Measurements from ENCODE around the gene TIMP3.

Gene TIMP3

DNA sequence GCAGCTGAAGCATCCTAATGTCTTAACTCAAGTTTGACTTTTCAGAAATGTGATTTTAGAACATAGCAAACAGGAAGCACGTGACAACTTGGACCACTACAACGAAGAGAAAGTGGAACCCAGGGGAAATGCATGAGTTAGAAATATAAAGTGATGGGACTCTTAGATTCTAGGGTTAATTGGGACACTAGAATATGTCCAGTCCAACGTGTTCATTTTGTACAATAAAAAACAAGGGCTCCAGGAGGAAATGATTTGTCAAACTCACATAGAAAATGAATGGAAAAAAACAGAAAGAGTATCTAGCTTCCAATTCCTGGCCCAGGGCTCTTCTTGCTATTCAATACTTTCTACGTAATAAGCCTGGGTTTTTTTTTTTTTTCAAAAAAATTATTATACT lies 30.7 kb downstream of the TIMP3 start:
- DNase-seq, result no peak

DNA sequence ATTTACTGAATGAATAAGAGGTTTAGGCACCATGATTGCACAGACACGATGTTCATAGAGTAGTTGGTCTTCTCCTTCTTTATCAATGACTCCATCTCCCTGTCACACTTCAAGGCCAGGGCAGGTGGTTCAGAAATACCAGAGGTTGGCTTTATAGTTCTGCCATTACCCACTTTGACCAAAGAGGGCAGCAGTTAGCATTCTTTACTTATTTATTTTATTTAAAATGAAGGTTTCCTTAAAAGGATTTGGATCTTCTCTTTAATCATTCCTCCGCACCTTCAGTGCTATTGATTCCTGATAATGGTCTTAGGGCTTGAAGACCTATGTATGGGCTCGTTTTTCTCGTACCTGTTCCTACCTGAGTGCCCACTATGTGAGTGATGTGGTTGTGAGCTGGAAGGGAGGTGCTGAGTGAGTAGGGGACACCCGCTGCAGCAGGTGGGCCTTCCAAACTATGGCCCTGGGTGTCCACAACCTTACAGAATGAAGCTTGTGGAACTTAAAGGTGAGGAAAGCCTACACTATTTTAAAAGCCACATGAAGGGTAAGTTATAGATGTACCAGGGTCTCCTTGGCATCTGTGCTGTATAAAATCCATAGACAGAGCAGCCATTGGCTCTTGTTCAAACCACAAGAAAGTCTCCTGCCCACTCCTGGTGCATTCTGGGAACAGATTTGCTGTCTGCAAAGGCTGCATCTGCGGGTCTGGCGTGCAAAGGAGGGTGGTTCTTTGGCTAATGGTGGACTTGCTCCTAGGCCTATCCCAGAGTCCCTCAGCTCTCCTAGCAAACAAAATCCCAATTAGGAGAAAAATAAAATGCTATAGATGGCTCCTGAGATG lies 35.0 kb downstream of the TIMP3 start:
- no peak for DNase-seq

DNA sequence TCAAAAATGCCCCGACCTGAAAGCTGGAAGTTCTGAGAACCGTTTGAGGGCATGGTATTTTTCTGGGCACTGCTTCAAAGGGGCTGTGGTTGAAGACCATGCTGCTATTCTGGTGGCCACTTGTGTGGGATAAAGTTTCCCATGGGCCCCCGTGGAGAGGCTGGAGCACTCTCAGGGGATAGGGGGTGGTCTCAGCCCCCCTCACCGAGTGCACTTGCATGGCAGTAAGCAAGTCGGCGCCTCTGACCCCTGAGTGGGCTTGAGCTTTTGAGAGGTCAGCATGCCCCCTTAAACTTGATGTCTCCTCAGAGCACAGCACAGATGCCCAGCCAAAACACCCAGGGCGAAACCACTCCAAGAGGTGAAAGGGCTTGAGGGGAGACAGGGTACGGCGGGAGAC lies 35.6 kb downstream of the TIMP3 start:
- no peak for DNase-seq

DNA sequence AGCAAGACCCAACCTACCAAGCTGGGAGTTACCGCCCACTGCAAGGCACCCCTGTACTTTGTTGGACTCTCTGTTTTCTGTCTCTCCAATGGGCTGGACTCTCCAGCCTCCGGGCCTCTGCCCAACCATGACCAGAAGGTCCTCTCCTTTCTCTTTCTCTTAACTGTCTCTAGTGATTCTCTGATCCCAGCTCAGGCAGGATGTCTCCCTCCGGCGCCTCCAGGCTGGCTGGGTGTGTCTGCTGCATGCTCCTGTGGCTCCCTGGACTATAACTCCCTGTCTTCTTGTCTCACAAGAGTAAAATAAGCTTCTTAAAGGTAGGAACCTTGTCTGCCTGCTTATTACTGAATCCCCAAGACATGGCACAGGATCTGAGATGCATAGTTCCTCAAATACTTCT lies 36.3 kb downstream of the TIMP3 start:
- no peak for DNase-seq

DNA sequence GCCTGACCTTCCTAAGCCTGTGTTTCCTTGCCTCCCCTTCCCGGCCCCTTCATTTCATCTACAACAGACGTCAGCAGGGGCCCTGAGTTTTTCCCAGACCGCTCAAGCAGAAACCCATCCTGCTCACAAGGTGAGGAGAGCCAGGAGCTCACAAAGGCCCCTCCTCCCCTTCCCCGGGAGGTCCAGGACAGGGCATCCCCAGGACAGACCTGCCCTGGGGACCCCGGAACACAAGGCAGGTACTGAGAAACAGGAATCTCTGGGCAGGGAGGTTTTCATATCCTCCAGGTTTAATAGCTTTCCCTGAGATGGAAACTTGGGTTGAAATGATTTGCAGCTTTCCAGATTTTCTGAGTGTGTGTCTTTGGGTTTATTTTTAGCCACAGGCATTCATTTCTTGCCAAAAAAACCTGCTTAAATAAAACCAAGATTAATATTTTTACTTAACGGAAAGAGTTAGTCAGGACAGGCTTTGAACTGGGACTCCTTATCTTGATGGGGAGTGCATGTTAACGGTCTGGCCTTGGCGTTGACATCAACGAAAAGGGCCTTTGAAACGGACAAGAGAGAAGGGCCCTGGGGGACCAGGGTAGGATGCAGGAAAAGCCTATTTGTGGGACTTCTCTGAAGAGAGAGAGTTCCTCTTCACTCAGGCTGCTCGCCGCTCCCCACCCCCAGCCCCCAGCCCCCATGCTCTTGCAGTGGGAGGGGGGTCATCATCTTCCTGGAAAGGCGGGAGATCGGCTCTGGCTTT lies 38.5 kb downstream of the TIMP3 start:
- no peak for DNase-seq

DNA sequence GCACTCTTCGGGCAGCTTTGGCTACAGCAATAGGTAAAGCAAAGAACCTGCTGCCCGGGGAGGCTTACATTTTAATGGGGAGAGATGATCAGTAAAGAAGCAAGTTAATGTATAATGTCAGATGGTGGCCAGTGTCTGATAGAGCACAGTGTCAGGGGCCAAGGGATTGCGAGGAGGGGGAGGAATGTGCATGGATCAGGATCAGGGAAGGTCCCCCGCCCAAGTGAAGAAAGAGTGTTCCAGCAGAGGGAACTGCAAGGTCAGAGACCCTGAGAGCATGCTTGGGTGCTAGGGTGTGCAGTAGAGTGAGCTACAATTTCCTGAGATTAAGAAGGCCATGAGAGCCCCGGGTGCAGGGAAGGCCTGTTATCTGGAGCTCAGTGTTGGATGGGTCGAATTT lies 39.7 kb downstream of the TIMP3 start:
- no peak for DNase-seq

DNA sequence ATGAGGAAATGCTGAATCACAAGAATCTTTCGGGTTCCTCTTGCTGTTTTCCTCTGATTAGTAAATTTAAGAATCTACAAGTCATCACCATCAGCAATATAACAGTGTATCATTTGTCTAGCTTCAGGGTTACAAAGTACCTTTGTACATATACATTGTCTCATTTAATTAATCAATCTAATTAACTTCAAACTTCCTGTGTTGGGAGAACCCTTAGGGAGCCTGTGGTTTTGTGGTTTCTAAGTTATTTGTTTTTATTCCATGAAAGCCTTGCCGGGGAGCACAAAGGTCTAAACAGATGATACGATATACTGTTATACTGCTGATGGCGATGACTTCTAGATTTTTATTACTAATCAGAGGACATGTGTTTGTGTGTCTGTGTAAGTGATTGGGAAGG lies 41.0 kb downstream of the TIMP3 start:
- DNase-seq, result no peak

DNA sequence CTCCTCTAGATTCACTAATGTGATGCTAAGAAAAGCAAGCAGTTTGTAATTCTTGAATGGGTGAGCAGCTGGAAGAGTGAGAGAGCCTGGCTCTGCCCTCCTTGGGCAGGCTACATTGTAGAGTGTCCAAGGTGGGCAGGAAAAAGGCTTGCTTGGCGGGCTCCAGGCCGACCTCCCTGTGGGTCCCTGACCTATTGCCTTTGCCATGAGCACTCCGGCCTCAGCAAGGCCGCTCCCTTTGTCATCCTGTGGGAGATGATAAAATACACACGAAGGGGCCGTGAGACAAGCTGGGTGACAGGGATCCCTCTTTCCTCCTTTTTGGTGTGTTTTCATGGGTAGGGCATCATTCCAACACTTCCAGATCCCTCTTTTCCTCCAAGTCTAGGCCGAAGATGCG lies 41.8 kb downstream of the TIMP3 start:
- DNase-seq, result no peak

DNA sequence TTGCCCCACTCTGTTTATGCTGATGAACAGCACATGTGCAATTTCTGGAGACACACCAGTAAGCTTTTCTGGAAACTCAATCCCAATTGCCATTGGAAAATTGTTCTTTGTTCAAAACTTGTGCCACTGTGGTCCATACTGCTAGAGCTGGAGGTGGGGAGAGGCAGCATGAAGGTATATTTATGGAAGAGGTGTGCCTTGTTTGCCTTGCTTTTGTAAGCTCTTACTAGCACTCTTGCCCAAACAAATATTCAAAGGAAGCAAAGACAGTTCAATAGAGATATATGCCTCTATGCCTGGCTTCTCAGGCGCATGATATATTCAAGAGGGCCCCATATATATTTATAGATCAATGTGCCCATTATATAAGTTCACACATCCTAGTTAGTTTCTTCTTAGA lies 42.7 kb downstream of the TIMP3 start:
- DNase-seq, result no peak

DNA sequence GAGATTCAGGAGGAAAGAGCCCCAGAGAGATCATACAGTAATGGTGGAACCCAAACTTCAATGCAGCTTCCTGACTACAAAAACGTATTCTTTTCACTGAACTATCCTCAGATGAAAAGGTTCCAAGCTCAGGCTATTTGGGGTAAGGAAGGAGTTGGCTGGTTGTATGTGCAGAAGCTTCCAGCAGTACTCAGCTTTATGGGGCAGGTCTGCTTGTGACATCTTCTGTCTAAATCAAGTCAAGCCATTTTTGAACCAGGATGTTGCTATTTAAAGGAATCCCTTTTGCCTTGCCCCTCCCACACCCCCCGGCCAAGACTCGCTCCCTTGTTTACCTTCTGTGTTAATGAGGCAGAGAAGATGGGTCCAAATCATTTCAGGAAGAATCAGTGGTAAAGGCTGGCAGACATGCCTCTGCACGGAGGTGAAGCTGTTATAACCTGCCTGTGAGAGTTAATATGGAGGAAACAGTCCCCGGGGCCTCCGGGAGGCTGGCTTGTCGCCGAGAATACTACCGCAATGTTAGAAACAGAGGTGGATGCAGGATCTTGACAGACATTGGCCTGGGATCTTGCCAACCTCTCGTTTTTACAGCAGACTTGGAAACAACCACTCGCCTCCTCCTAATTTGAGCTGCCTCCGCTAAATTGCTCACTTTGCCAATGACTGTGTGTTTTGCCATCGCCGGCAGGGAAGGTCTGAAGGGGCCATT lies 45.4 kb downstream of the TIMP3 start:
- DNase-seq, result no peak

DNA sequence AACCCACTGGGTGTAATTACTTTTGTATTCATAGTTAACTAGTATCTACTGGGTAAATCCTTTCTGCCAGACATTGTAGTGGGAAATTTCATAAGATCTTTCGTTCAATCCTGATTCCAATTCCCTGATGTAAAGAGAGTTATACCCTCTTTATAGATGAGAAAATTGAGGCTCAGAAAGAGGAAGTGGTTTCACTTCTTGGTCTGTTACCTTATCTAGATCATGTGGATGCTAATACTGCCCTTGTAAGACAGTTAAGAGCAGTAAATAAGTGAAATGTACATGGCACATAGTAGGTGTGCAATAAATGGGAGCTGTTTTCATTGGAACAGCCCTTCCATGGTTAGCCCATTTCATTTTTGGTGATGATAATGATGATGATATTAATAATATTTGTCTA lies 46.7 kb downstream of the TIMP3 start:
- DNase-seq, result no peak

DNA sequence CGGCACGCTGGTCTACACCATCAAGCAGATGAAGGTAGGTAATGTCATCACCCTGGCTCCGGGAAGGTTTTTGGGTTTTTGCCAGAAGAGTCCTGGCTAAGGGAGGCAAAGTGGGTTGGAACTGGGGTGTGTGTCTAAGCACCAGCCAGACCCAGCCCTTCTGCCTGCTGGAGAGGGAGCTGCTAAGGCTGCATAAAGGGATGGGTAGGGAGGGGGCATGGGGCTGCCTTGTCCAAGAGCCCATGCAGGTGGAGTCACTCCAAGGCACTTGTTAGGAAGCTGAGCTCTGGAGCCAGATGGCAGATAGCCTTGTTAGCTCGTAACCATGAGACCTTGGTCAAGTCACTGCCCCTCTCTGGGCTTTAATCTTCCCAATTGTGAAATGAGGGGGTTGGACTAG lies 48.0 kb downstream of the TIMP3 start:
- no peak for DNase-seq

DNA sequence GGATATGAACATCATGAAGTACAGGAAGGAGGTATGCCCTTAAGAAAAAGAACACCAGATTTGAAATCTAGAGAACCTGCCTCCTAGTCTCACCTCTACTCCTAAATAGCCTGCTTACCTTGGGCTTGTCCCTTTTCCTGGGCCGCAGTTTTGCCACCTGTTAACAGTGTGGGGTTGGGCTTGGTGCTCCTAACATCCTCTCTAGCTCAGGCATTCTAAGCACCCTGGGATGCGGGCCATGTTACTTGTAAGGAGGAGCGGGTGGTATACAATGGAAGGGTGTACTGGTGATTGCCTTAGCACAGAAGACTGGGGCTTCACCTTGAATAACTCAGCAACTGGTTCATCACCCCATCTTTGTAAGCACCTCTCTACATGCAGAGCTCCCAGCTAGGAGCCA lies 48.7 kb downstream of the TIMP3 start:
- DNase-seq, result no peak

DNA sequence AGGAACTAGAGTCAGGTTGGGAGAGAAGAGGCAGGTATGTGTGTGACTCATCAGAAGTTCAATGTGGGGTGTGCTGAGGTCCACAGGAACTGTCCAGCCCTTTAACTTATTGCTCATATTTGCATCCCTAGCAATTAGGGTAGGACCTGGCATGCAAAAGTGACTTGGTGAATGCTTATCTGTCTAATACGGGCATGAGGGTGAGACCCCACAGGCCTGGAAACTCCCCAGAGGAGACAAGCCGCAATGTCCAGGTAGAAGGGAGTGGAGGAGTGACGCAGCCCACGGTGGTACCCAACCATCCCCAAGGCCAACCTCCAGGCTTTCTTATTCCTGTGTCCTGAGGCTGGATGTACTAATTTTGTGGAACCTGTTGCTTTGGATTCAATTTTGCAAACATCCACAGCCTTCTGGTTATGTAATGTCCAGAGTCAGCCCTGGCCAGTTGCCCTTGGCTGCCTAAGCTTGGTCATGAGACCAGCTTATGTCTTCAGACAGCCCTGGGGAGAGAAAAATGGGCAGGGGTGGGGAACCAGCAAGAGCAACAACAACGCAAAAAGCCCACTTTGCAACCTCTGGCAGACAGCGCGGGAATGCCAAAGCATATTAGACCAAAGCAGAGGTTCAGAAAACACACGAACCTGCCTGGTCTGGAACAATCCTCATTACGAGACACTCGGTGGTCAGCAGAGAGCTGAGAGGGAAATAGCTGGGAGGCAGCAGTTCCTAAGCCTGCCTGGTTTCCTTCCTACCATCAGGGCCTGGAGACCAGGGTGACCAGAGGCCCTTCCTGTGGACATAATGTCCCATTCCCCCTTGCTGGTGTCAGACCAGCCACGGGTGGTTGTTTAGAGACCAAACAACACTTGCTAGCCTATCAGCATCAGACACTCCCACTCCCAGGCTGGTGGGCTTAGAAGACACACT lies 49.3 kb downstream of the TIMP3 start:
- no peak for DNase-seq

DNA sequence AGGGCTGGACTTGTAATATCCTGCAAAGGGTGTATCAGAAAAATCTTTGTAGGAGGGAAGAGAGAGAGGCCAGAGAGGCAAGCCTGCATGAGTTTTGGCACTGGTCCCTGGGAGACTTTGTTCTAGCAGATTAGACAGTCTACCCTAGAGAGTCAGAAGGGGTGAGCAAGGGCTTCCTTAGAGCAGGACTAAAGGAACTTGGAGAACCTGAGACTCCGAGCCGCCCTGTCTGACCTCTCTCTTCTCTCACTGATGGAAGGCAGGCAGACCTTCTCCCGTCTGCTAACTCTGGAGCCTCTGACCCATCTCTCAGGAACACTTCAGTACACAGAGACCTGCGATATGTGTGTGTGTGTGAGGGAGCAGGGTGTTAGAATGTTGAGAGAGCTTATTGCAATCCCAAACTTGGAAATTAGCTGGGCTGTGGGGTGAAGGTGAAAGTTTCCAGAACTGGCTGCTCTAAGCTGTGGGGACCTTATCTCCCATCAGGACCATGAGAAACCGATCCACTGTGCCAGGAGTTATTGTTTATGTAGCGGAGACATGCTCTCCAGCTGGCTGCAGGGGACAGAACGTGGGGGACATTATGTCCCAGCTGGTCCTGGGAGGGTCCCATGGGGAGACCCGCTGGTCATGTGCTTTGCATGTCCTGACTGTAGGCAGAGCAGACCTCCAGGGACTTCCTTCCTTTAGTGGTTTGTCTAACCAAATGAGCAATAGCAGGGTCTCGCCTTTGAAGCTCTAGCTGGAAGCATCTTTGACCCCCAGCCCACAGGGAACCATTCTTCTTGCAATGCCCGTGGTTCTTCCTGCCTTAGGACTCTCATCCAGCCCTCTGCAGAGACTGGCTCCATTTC lies 51.1 kb downstream of the TIMP3 start:
- no peak for DNase-seq

DNA sequence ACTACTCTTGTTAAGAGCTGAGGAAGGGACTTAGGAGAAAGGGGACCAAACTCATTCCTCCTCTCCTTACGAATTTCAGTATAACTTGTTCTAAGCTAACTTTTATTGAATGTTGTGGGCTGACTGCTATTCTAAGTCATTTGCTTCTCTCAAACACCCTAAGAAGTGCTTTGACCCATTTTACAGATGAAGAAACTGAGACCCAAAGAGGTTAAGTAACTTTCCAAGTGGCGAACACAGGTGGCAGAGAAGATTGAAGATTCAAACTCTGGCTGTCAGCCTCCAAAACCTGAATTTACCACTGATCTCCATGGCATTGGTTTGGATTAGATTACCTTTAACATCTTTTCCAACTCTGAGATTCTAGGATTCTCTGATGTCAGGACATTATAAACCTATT lies 52.2 kb downstream of the TIMP3 start:
- no peak for DNase-seq

DNA sequence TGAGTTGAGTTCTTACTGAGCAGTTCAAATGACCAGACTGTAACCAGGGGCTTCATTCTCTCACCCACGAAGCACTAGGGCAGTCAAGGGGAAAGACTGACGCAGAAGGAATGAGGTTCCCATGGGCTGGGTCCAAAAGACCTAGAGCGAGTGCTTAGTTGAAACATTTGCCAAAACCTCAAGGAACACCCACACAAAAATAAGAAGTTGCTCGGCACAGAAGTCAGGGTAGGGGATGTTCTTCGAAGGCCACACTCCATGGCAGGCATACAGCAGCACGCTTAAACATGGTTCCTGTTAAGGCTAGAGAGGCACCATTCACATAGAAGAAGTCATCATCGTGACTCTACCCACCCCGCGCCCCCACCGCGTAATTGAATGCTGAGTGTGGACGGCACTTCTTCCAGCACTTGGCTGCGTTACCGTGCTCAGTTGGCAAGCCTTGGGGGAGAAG lies 52.9 kb downstream of the TIMP3 start:
- DNase-seq, result no peak

DNA sequence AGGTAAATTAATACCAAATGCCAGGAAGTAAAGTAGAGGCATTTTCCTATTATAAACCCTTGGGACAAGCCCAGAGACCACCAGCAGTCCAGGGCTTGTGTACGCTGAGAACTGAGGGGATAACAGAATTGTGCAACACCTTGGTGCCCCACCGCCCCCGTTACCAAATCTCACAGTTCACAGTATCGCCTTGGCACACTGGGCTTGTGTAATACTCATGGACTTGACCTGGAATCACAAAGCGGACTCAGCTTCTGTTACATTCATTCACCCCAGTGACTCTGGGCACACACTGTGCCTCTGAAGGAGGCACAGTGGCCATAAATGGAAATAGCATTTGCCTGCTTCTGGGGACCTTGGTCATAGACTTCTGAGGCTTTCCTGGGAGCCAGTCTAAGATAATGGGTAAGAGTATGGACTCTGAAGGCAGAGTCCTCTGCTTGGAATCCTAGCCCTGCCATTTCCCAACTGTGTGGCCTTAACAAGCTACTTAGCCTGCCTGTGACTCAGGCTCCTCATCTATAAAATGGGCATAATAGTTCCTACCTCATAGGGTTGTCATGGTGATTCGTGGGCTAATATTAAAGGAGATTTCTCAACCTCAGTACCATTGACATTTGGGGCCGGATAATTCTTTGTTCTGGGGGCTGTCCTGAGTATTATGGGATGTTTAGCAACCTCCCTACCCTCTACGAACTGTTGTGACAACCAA lies 53.7 kb downstream of the TIMP3 start:
- no peak for DNase-seq

DNA sequence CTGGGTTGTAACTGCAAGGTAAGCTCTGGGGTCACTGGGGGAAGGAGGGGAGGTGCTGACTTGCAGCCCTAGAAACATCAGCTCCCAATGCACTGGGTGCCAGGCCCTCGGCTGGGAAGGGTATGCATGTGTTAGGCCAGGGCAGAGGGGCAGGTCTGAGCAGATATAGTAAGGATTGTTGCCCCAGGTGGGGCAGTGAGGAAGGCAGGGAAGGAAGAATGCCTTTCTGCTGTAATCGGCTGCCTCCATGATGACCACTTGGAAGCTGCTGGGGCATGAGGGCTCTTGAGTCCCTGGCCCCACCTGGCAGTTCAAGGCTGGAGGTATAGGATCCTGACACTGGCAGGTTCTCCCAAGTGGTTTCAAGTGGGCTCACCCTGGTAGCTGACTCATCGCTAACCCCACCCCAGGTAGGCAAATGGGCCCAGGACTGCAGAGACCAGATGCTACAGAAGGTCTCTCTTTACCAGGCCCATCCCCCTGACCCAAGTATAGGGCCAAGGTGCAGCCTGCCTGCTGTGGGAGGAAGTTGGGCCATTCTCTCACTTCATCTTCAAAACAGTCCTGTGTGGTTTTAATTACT lies 56.7 kb downstream of the TIMP3 start:
- no peak for DNase-seq

DNA sequence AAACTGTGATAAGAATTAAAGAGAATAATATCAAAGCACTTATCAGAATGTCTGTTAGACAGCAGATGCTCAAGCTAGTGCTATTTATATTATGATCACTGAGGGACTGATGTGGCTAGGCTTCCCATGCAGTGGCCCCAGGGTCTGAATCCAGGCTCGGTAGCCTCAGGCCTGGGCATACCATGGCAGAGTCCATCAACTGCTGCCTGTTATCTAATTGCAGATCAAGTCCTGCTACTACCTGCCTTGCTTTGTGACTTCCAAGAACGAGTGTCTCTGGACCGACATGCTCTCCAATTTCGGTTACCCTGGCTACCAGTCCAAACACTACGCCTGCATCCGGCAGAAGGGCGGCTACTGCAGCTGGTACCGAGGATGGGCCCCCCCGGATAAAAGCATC lies 57.5 kb downstream of the TIMP3 start:
- DNase-seq, result no peak

DNA sequence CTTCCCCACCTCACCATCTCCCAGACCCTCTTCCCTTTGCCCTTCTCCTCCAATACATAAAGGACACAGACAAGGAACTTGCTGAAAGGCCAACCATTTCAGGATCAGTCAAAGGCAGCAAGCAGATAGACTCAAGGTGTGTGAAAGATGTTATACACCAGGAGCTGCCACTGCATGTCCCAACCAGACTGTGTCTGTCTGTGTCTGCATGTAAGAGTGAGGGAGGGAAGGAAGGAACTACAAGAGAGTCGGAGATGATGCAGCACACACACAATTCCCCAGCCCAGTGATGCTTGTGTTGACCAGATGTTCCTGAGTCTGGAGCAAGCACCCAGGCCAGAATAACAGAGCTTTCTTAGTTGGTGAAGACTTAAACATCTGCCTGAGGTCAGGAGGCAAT lies 58.2 kb downstream of the TIMP3 start:
- no peak for DNase-seq

Data from activated CD4-positive, alpha-beta T cell treated with anti-CD3 and anti-CD28 coated beads, Interleukin-2, amount 50 U/mL, for 48 hours (primary cell).